GM12801 (cell line): Measurements from ENCODE around the gene QSOX2.

Experiments
- TF ChIP-seq, protein P1 (sequence below): IDR thresholded peaks from one replicate; pipeline ENCODE4 v1.5.1; 2011; ENCODE audit warnings: control low read depth; ENCODE audit not compliant: insufficient read length; ENCODE audit errors: extremely low read depth

QSOX2 gene

DNA sequence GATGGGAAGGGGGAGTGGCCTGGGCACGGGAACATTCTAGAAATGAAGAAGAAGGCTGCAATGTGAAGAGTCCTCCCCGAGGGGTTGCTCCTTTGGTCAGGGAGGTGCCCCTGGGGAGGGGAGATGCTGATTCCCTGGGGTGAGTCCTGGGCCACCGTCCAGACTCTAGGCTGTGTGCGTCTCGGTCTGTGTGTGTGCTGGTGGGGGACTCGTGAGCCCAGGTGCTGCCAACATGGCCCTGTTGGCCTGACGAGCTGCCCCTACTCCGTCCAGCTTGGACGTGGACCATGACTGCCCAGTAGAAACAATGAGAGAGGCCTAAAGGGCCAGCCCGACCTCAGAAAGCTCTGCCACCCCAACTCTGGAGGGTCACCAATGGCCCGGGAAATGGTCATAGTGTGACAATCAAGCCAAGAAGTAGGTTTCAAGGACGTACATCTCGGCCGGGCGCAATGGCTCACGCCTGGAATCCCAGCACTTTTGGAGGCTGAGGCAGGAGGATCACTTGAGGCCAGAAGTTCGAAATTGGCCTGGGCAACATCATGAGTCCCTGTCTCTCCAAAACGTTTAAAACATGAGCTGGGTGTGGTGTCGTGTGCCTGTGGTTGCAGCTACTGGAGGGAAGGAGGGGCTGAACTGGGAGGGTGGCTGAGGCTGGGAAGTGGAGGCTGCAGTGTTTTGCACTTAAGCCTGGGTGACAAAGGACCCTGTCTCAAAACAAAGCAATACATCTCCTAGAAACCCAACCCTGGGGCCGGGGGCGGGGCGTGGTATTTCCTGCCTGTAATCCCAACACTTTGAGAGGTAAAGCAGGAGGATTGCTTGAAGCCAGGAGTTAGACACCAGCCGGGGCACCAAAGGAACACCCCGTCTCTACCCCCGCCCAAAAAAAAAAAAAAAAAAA, 57.7 kb downstream of the QSOX2 start:
- TF ChIP-seq, protein P1, sequence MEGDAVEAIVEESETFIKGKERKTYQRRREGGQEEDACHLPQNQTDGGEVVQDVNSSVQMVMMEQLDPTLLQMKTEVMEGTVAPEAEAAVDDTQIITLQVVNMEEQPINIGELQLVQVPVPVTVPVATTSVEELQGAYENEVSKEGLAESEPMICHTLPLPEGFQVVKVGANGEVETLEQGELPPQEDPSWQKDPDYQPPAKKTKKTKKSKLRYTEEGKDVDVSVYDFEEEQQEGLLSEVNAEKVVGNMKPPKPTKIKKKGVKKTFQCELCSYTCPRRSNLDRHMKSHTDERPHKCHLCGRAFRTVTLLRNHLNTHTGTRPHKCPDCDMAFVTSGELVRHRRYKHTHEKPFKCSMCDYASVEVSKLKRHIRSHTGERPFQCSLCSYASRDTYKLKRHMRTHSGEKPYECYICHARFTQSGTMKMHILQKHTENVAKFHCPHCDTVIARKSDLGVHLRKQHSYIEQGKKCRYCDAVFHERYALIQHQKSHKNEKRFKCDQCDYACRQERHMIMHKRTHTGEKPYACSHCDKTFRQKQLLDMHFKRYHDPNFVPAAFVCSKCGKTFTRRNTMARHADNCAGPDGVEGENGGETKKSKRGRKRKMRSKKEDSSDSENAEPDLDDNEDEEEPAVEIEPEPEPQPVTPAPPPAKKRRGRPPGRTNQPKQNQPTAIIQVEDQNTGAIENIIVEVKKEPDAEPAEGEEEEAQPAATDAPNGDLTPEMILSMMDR = no peak

DNA sequence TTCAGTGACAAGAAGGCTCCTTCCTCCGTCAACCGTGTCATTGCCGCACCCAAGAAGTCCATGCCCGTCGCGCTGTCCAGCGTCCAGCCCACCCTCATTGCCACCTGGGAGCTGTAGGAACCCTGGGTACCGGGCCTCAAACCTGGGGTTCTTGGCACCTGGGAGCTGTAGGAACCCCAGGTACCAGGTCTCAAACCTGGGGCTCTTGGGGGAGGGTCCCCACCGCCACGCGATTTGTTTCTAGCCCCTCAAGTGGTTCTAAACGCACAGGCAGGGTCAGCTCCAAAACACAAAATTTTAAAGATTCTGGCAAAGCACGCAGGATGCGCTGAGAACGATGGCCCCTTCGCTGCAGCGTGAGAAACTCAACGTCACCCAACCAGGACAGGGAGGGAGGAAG, 58.4 kb downstream of the QSOX2 start:
- TF ChIP-seq, protein P1 = no peak

DNA sequence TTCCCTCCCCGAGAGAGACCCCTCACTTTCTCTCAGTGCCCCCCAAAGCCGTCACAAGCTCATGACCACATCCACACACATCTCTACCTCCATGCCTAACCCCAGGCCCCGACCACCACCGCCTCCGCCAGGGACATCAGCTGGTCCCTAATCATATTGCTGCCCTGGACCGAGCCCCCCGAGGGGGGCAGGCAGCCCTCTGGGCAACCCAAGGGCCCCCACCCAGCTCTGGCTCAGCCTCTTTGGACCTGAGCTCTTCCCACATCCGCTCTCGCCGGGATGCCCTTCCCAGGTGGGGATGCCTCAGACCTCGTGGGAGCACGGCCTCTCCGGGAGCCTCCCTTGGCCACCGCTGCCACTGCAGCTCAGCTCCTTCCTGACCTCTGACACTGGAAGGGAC, 59.2 kb downstream of the QSOX2 start:
- TF ChIP-seq, protein P1 = no peak

DNA sequence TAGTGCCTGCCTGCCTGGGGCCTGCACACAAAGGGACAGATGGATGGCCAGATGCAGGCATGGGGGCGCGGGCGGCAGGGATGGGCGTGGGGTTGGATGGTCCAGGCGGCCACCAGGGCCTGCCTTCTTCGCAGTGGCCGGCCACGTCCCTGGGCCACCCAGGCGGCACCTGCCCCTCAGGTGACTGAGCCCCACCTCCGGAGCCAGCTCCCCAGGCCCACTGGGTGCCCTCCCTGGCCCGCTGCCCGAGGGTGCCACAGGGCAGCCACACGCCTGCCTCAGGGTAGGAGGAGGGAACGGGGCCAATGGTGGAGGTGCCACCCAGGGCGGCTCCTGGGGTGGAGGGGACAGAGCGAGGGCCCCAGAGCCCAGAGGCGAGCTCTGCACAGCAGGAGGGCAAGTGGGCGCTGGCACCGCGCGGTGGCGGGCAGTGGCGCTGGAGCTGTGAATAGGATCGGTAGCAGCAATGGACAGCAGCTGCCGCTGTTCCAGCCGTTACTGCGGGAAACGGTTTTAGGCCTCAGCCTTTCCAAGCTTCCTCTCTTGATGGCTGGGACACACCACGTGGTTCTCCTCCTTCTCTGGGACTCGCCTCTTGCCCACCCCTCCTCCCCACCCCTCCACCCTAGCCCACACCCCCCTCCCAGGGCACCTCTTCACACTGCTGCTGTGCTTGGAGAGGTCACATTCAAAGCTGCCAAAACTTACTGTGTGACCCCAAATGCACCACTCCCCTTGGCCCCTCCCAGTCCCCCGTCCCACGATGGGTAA, 59.8 kb downstream of the QSOX2 start:
- TF ChIP-seq, protein P1 = no peak

DNA sequence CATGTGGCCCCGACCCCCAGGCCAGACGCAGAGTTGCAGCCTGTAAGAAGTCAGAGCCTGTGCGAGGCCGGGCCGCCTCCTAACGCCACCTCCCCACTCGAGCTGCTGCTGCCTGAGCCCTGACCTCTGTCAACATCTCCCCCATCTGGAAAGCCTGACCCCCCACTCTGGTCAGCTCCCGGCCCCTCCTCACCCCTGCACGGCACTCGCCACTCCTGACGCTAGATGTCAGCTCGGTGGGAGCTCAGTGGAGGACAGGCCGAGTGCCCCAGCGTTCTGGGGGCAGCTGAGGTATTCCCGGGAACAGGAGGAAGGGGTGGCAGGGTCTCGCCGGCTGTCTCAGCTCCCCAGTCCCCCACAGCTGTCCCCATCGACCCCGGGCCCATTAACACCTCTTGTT, 60.5 kb downstream of the QSOX2 start:
- TF ChIP-seq, protein P1 = no peak

DNA sequence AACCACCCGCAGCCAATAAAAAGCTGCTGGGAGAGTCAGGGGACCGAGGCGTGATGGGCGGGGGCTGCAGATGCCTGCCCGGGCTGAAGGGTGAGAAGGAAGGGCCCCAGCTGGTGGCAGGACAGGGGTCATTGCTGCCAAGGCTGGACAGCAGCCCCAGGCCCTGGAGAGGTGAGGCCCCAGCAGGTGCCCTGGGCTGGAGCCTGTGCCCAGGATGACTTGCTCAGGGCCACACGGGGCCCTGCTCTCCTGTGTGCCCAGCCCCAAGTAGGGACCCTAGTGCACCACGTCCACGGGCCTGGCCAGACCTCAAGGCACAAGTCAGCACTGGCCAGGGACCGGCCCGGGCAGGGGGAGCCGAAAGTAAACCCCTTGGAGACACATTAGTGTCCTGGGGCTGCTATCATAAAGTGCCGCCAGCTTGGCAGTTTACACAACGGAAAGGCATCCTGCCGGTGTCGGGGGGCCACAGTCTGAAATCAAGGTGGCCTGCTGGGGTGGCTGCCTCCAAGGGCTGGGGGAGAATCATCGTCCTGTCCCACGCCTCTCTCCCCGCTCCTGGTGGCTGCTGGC, 62.7 kb downstream of the QSOX2 start:
- TF ChIP-seq, protein P1 = no peak

DNA sequence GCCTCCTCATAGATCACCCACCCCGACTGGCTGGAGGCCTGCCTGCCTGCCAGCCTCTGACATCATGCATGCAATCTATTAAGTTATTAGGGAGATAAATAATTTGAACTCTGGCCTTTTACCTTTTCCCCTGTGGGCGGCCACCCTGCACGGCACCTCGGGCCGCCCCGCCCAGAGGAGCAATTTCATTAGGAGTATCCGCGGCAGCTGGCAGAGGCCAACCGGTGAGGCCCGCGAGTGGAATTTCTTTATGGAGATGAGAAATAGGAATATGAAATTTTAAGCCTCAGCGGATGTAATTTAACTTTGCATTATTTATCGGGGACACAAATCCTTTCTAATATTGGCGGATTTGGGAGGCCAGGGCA, 63.2 kb downstream of the QSOX2 start:
- TF ChIP-seq, protein P1 = no peak
